ENCODE results near the gene KCNJ9. TPM values are rescaled to one million over a fixed set of nuclear protein-coding genes. Genes with fewer than 3 reads are reported as not detected.

KCNJ9 gene
- total RNA-seq, 1 experiment from 2014 or later = 0.05 TPM

GRCh38 chr1:160047111-160047991 lies 34.0 kb upstream of the KCNJ9 start:
- no peak for TF ChIP-seq EZH2phosphoT487 (IDR thresholded peaks at IDR 0.05; ENCODE audit: borderline replicate concordance)
- no peak for TF ChIP-seq SP1 (IDR thresholded peaks at IDR 0.05; ENCODE audit: low read depth)
- no peak for TF ChIP-seq EGR1 (IDR thresholded peaks at IDR 0.05; ENCODE audit: low read depth)
- TF ChIP-seq SRF (IDR thresholded peaks at IDR 0.05; ENCODE audit: low read depth) = no peak
- no peak for TF ChIP-seq POLR2A (IDR thresholded peaks at IDR 0.05; ENCODE audit: borderline replicate concordance, extremely low read depth, insufficient read depth, insufficient read length)
- no peak for TF ChIP-seq TCF7L2 (IDR thresholded peaks at IDR 0.05; ENCODE audit: borderline replicate concordance, extremely low read depth, insufficient read depth, insufficient read length)
- no peak for TF ChIP-seq ZNF274 (IDR thresholded peaks at IDR 0.05; ENCODE audit: low read depth, low read length)
- no peak for TF ChIP-seq POLR2AphosphoS5 (IDR thresholded peaks at IDR 0.05; ENCODE audit: low read depth, low read length)
- no peak for TF ChIP-seq REST (IDR thresholded peaks at IDR 0.05; ENCODE audit: low read depth)
- TF ChIP-seq EZH2 (IDR thresholded peaks at IDR 0.05) = no peak
- Histone ChIP-seq H3K4me3 (replicated peaks in 1 of 2; ENCODE audit: low read depth in 1 of 2, low read length in 2 of 2) (no peak overlapping the region), H3K4me1 (ENCODE audit: control insufficient read depth in 1 of 2, insufficient read depth in 2 of 2, low read length in 2 of 2) (peaks cover 4 to 6% of the 10 kb centered on the region in 2 experiments; a peak in 3 of 4 replicates), H3K79me2 (ENCODE audit: insufficient read depth, low read length) (no peaks in the 10 kb centered on the region), H3K36me3 (ENCODE audit: control insufficient read depth in 1 of 2, insufficient read depth in 2 of 2, low read length in 2 of 2) (no peaks in the 10 kb centered on the region), H3K4me2 (ENCODE audit: low read length) (peak overlapping the region; percentile 46), H3K9me3 (ENCODE audit: control insufficient read depth in 1 of 2, insufficient read depth in 1 of 2, low read depth in 1 of 2, low read length in 2 of 2) (no peaks in the 10 kb centered on the region), H2AFZ (ENCODE audit: low read depth, low read length, poor library complexity, severe bottlenecking) (peak overlapping the region; percentile 71), H3K27ac (ENCODE audit: low read depth, low read length) (no peak overlapping the region), H3K27me3 (ENCODE audit: insufficient read depth, low read length) (peaks cover 20% of the 10 kb centered on the region), H3K9ac (ENCODE audit: low read length) (no peak overlapping the region), H3K9me2 (ENCODE audit: insufficient read depth) (no peaks in the 10 kb centered on the region), H4K20me1 (ENCODE audit: insufficient read depth) (no peaks in the 10 kb centered on the region)
- DNase-seq (ENCODE audit: low read depth, low spot score) (no peak), ATAC-seq (no peak)
- ChIA-PET RAD21 (ENCODE audit: low non-redundant PET in 1 of 2, low total read pairs in 2 of 2, uncharacterized antibody in 2 of 2, unreplicated experiment in 2 of 2) (interaction anchor here (1.0 to 1.8 kb wide), 3 partner anchors 31 to 329 kb away, joined by 3 to 5 read pairs (median 3); no protein-coding TSS in a partner anchor), POLR2A (no interaction called here), CTCF (interaction anchor here (0.9 to 2.9 kb wide), 12 partner anchors 11 to 205 kb away, joined by 3 to 33 read pairs (median 7); partner anchors contain the start of genes IGSF8 and KCNJ9)
- intact Hi-C loops (cut with micrococcal nuclease) = no loop called here
- BruUV-seq (replicated peaks) = no TSS peak
